Loucy (cell line): ENCODE data around the gene TFPT.

Experiments
- H2AFZ ChIP-seq: fragments of 200-600 bp; sonication (generic); 2 replicates; pipeline ENCODE4 v1.6.0; 2016; ENCODE audit warnings: antibody characterized with exemption, mild to moderate bottlenecking, low read length, moderate library complexity
- H3F3A ChIP-seq: fragments of 200-600 bp; 2 replicates; pipeline ENCODE4 v1.6.0; 2016; ENCODE audit warnings: antibody characterized with exemption, low read depth, mild to moderate bottlenecking
- H3K27me3 ChIP-seq: fragments of 200-600 bp; sonication (generic); 2 replicates; pipeline ENCODE4 v1.6.1; 2014; ENCODE audit warnings: low read length, mild to moderate bottlenecking; ENCODE audit not compliant: insufficient read depth, poor library complexity, severe bottlenecking
- H3K36me3 ChIP-seq: fragments of 200-600 bp; sonication (generic); 2 replicates; pipeline ENCODE4 v1.6.1; 2016; ENCODE audit warnings: low read length; ENCODE audit not compliant: insufficient read depth
- H3K4me1 ChIP-seq: fragments of 200-600 bp; sonication (generic); 2 replicates; pipeline ENCODE4 v1.5.1; 2014; ENCODE audit warnings: low read length, mild to moderate bottlenecking; ENCODE audit not compliant: insufficient read depth, poor library complexity, severe bottlenecking
- H3K4me2 ChIP-seq: fragments of 200-600 bp; sonication (generic); 2 replicates; pipeline ENCODE4 v1.6.0; 2014; ENCODE audit warnings: antibody characterized with exemption, low read length, low read depth, mild to moderate bottlenecking; ENCODE audit not compliant: poor library complexity, severe bottlenecking
- H3K4me3 ChIP-seq: fragments of 200-600 bp; sonication (generic); 2 replicates; pipeline ENCODE4 v1.5.1; 2014; ENCODE audit warnings: low read length, mild to moderate bottlenecking, mixed read lengths; ENCODE audit not compliant: poor library complexity, severe bottlenecking
- H3K79me2 ChIP-seq: fragments of 200-600 bp; sonication (generic); 2 replicates; pipeline ENCODE4 v1.6.1; 2014; ENCODE audit warnings: low read length; ENCODE audit not compliant: insufficient read depth
- H3K9ac ChIP-seq: fragments of 200-600 bp; sonication (generic); 2 replicates; pipeline ENCODE4 v1.6.0; 2014; ENCODE audit warnings: mild to moderate bottlenecking, low read depth, low read length, moderate library complexity; ENCODE audit not compliant: poor library complexity, severe bottlenecking
- H3K9me2 ChIP-seq: fragments of 200-600 bp; sonication (generic); replicated peaks from 2 replicates; pipeline ENCODE4 v1.6.1; 2016; ENCODE audit warnings: low read depth, low read length, mixed read lengths
- H3K9me3 ChIP-seq: fragments of 200-600 bp; sonication (generic); 2 replicates; pipeline ENCODE4 v1.6.1; 2014; ENCODE audit warnings: mild to moderate bottlenecking, antibody characterized with exemption, low read length, low read depth; ENCODE audit not compliant: insufficient read depth
- H4K20me1 ChIP-seq: fragments of 200-600 bp; sonication (generic); 2 replicates; pipeline ENCODE4 v1.6.0; 2014; ENCODE audit warnings: antibody characterized with exemption, low read length, mild to moderate bottlenecking; ENCODE audit not compliant: insufficient read depth, poor library complexity, severe bottlenecking
- EZH2phosphoT487 ChIP-seq: fragments of 200-600 bp; IDR thresholded peaks from 2 replicates; pipeline ENCODE4 v1.6.1; 2018; ENCODE audit warnings: antibody characterized with exemption, mild to moderate bottlenecking, moderate library complexity, borderline replicate concordance
- TF ChIP-seq, protein P1 (sequence below): fragments of 200-600 bp; sonication (generic); conservative IDR thresholded peaks from 2 replicates; pipeline ENCODE4 v1.5.1; 2014; ENCODE audit warnings: mild to moderate bottlenecking, antibody characterized with exemption, low read length

The TFPT gene

DNA sequence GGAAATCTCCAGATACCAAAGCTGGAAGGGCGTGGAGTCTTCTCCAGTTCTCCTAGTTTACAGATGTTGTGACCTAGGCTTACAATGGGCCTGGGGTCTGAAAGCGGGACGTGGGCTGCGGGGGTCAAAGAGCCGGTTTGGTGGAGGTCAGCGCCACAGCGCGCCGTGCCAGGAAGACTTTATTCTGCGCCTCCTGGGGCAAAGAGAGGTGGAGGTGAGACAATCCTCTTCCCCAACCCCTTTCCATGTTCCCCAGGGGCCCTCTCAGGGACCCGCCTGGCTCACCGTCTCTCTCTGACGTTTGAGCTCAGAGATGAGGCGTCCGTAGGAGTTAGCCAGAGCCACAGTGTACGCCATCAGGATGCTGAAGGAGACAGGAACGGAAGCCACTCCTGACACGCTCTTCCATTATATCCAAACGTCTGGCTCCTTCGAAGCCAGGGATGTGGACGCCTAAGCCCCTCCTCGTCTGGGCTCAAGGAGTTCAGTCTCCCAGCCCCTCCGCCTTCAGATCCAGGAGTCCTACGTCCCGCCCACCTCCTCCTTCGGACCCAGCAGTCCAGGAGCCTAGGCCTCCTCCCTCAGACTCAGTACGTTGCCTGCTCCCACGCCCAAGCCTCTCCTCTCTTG, 44.8 kb upstream of the TFPT start:
- Histone ChIP-seq H3K9me2 (no peaks in the 10 kb centered on the region), H3K36me3 (peaks cover 16% of the 10 kb centered on the region; the same call in 1 of the 2 replicates), H3K27me3 (no peaks in the 10 kb centered on the region), H3K79me2 (peaks cover 39% of the 10 kb centered on the region), H3K4me1 (peaks cover 21% of the 10 kb centered on the region), H2AFZ (peak overlapping the region; percentile 95), H3F3A (no peaks in the 10 kb centered on the region), H3K4me2 (peak overlapping the region; percentile 95), H3K9ac (peak overlapping the region; percentile 86), H3K4me3 (peak overlapping the region; percentile 87), H4K20me1 (peaks cover 12% of the 10 kb centered on the region), H3K9me3 (no peaks in the 10 kb centered on the region)
- no peak for TF ChIP-seq EZH2phosphoT487
- TF ChIP-seq, protein P1, sequence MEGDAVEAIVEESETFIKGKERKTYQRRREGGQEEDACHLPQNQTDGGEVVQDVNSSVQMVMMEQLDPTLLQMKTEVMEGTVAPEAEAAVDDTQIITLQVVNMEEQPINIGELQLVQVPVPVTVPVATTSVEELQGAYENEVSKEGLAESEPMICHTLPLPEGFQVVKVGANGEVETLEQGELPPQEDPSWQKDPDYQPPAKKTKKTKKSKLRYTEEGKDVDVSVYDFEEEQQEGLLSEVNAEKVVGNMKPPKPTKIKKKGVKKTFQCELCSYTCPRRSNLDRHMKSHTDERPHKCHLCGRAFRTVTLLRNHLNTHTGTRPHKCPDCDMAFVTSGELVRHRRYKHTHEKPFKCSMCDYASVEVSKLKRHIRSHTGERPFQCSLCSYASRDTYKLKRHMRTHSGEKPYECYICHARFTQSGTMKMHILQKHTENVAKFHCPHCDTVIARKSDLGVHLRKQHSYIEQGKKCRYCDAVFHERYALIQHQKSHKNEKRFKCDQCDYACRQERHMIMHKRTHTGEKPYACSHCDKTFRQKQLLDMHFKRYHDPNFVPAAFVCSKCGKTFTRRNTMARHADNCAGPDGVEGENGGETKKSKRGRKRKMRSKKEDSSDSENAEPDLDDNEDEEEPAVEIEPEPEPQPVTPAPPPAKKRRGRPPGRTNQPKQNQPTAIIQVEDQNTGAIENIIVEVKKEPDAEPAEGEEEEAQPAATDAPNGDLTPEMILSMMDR: no peak

DNA sequence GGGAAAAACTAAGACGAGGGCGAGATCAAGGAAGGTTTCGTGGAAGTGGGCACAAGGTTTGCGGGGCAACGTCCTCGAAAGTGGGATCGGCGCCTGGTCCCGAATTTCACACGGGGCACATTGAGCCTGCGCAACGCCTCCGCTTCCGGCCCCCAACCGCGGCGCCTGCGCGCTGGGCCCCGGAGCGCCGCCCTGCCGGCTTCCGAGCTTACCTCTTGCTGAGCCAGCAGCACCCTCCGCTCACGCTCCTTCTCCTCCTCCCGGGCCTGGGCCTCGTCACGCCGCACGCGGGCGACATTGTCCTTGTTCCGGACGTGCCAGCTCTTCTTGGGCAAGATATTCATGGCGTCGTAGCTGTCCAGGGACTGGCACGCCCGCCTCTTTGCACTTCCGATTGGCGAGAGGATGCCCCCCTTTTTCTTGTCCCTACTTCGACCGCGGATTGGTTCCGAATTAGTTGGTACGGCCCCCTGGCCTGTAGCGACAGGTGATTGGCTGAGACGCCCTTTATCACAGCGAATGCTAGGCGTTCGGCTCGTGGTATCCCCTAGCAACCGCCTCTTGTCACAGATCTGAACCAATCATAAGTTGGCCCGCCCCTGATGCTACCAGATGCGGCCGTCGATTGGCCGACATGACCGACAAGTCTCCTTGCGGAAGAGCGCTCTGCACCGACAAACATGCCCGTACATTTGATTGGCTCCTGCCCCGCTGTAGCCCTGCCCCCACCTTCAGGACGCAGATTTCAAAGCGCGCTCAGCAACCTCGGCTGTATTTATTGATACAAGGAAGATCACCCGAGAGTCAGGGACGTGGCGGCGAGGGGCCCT, 44.1 kb upstream of the TFPT start, which contains the start of gene LENG1:
LENG1 (minus strand) TSS at position 370 of the 830 bp plus-strand sequence; CDS start at position 344, 26 bp downstream.
- H3K9me3 ChIP-seq: no peaks in the 10 kb centered on the region
- TF ChIP-seq EZH2phosphoT487: no peak
- TF ChIP-seq, protein P1: peak; percentile 41
- peak within 1 kb of the TSS; percentile 95 for H2AFZ ChIP-seq
- H3K9ac ChIP-seq: peak within 1 kb of the TSS; percentile 86
- peaks cover 21% of the 10 kb centered on the region for H3K4me1 ChIP-seq
- peak within 1 kb of the TSS; percentile 87 for H3K4me3 ChIP-seq
- H3K27me3 ChIP-seq: no peaks in the 10 kb centered on the region
- peaks cover 5% of the 10 kb centered on the region; the same call in 1 of the 2 replicates for H3F3A ChIP-seq
- peaks cover 12% of the 10 kb centered on the region for H4K20me1 ChIP-seq
- peak within 1 kb of the TSS; percentile 95 for H3K4me2 ChIP-seq
- H3K79me2 ChIP-seq: peaks cover 39% of the 10 kb centered on the region
- no peaks in the 10 kb centered on the region for H3K9me2 ChIP-seq
- peaks cover 23% of the 10 kb centered on the region; the same call in 1 of the 2 replicates for H3K36me3 ChIP-seq

DNA sequence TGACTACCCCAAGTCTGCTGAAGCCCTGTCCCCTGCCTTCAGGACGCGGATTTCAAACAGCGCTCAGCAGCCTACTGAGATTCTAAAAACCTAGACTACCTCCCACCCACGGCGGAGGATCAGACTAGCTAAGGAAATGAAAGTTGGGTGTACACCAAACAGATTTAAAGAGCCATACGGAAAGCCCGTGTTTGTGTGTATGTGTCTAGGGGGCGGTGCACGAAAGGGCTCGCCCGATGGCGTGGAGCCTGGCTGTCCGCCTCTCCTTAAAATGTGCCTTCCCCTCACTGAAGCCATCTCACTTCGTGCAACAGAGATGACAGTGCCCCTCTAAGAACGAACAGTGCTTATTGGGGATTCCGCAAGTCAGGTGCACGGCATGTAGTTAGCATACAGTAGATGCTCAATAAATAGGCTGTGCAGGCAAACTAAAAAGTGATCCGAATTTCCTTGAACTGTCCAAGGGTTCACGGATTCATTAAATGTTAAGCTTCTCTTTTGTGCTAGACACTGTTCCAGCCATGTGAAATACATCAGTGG, 43.4 kb upstream of the TFPT start:
- peak overlapping the region; percentile 75 for H3K4me2 ChIP-seq
- H3K79me2 ChIP-seq: peaks cover 39% of the 10 kb centered on the region
- no peaks in the 10 kb centered on the region for H3K9me3 ChIP-seq
- no peaks in the 10 kb centered on the region for H3K9me2 ChIP-seq
- TF ChIP-seq, protein P1: no peak
- TF ChIP-seq EZH2phosphoT487: no peak
- H3F3A ChIP-seq: peaks cover 8% of the 10 kb centered on the region; the same call in 1 of the 2 replicates
- H3K27me3 ChIP-seq: no peaks in the 10 kb centered on the region
- peaks cover 15% of the 10 kb centered on the region for H4K20me1 ChIP-seq
- H3K36me3 ChIP-seq: peaks cover 30% of the 10 kb centered on the region; the same call in 1 of the 2 replicates
- peak overlapping the region; percentile 77 for H3K9ac ChIP-seq
- H3K4me3 ChIP-seq: peak overlapping the region; percentile 78
- peaks cover 21% of the 10 kb centered on the region for H3K4me1 ChIP-seq
- H2AFZ ChIP-seq: peak overlapping the region; percentile 82
